Ascending aorta (tissue), 2 donors: ENCODE measurements around the gene RGS7. TPM values are rescaled to one million over a fixed set of nuclear protein-coding genes. Genes with fewer than 3 reads are reported as not detected.

ENCODE experiments used
- DNase-seq, 2 donors: peaks; one replicate each; pipeline ENCODE4 v3.0.0-alpha.2; 2019; ENCODE audit warnings: low spot score in 2 of 2
- H3K27ac ChIP-seq, 2 donors: fragments of 200-600 bp; sonication (generic); one replicate each; pipeline ENCODE4 v1.5.1; 2016 to 2017; ENCODE audit warnings: mild to moderate bottlenecking in 1 of 2
- H3K27me3 ChIP-seq: fragments of 200-600 bp; sonication (generic); one replicate; pipeline ENCODE4 v1.5.1; 2017
- H3K36me3 ChIP-seq, 2 donors: fragments of 200-600 bp; sonication (generic); one replicate each; pipeline ENCODE4 v1.5.1; 2016
- H3K4me1 ChIP-seq, 2 donors: fragments of 200-600 bp; sonication (generic); one replicate each; pipeline ENCODE4 v1.5.1; 2016 to 2017; ENCODE audit warnings: mild to moderate bottlenecking in 1 of 2
- H3K4me3 ChIP-seq, 2 donors: fragments of 200-600 bp; sonication (generic); one replicate each; pipeline ENCODE4 v1.5.1; 2016 to 2017; ENCODE audit warnings: mild to moderate bottlenecking in 1 of 2
- H3K9me3 ChIP-seq, 2 donors: fragments of 200-600 bp; sonication (generic); one replicate each; pipeline ENCODE4 v1.5.1; 2016
- intact Hi-C: fragments of 100-400 bp; cut with DNase I; formaldehyde crosslinking; loops from one replicate; pipeline ENCODE4 v1.15.1; 2023
- total RNA-seq: library from RNA; depleted of rRNA; stranded (reverse); fragments of >200 nt; gene quantifications from one replicate; pipeline ENCODE4 v1.1.0, GENCODE V29; 2016
- TF ChIP-seq, protein P1 (sequence below), 3 experiments: fragments of 200-600 bp in 2 of 3; fragments of 450-650 bp in 1 of 3; sonication (generic) in 2 of 3; IDR thresholded peaks; one replicate each; pipeline ENCODE4 v1.5.1; 2016 to 2019; ENCODE audit warnings: antibody characterized with exemption in 3 of 3, mild to moderate bottlenecking in 1 of 3, moderate library complexity in 1 of 3

RGS7 gene
- total RNA-seq, 1 donor from 2014 or later, result not detected

DNA sequence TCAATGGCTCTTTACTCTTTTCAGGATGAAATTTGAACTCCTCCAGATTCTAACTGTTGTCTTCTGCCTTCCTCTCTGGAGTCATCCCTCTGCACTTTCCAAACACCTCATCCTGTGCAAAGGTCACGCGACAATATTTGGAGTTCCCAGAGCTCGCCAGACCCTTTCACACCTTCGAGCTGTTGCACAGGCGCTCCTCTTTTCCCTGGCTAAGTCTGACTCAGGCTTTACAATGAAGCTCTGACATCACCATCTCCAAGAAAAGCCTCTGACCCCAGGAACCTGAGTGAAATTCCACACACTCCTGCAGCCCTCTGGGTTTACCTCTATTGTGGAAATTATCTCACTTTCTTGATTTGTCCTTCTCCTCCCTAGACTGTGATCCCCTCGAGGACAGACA is 270.3 kb downstream of the RGS7 start:
- intact Hi-C loops, result no loop called here
- Histone ChIP-seq H3K4me3 (no peak overlapping the region), H3K9me3 (no peaks in the 10 kb centered on the region), H3K36me3 (no peaks in the 10 kb centered on the region), H3K27me3 (no peaks in the 10 kb centered on the region), H3K27ac (no peak overlapping the region), H3K4me1 (no peaks in the 10 kb centered on the region)
- DNase-seq, result no peak
- TF ChIP-seq, protein P1, sequence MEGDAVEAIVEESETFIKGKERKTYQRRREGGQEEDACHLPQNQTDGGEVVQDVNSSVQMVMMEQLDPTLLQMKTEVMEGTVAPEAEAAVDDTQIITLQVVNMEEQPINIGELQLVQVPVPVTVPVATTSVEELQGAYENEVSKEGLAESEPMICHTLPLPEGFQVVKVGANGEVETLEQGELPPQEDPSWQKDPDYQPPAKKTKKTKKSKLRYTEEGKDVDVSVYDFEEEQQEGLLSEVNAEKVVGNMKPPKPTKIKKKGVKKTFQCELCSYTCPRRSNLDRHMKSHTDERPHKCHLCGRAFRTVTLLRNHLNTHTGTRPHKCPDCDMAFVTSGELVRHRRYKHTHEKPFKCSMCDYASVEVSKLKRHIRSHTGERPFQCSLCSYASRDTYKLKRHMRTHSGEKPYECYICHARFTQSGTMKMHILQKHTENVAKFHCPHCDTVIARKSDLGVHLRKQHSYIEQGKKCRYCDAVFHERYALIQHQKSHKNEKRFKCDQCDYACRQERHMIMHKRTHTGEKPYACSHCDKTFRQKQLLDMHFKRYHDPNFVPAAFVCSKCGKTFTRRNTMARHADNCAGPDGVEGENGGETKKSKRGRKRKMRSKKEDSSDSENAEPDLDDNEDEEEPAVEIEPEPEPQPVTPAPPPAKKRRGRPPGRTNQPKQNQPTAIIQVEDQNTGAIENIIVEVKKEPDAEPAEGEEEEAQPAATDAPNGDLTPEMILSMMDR (IDR thresholded peaks at IDR 0.05), result no peak

DNA sequence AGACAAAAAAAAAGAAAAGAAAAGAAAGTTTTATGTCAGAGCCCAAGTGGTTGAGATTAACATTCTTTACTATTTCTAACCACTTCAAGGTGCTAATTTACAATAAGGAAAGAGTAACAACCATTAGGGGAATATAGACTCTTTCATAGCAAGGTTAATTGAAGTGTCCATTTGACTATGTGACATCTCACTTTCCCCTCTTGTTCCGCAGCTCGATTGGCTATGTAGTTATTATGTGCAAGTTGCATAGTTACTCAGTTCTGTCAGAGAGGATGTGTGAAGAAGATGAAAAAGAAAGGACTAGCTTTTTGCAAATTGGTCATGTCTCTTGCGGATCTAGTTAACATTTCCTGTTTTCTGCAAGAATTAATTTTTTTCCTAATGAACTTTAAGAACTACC is 273.7 kb downstream of the RGS7 start:
- TF ChIP-seq, protein P1 (IDR thresholded peaks at IDR 0.05), result no peak
- no peaks in the 10 kb centered on the region for H3K36me3 ChIP-seq
- no peaks in the 10 kb centered on the region for H3K4me1 ChIP-seq
- no peak for DNase-seq
- H3K9me3 ChIP-seq, result no peaks in the 10 kb centered on the region
- no peak overlapping the region for H3K4me3 ChIP-seq
- no peaks in the 10 kb centered on the region for H3K27me3 ChIP-seq
- intact Hi-C loops, result no loop called here
- no peak overlapping the region for H3K27ac ChIP-seq

DNA sequence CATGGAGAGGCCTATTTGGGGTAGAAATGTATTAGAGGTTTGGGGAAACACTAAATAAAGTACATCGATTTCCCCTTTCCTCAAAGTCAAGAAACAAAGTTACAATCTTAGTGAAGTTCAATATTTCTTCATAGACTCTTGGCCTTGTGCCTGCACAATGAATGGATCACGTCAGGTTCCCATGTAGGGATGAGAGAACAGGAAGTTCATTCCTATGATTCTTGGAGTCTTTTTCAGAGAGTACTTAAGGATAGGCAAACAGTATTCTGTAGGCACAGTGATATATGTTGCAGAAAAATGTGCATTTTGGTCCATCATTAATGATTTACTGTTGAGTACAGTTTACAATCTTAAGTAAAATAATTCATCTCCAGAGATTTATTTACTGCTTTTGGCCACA is 275.5 kb downstream of the RGS7 start:
- no peak for DNase-seq
- H3K27me3 ChIP-seq, result no peaks in the 10 kb centered on the region
- H3K27ac ChIP-seq, result no peak overlapping the region
- intact Hi-C loops, result no loop called here
- H3K4me3 ChIP-seq, result no peak overlapping the region
- no peaks in the 10 kb centered on the region for H3K36me3 ChIP-seq
- TF ChIP-seq, protein P1 (IDR thresholded peaks at IDR 0.05), result no peak
- H3K9me3 ChIP-seq, result no peaks in the 10 kb centered on the region
- no peaks in the 10 kb centered on the region for H3K4me1 ChIP-seq

DNA sequence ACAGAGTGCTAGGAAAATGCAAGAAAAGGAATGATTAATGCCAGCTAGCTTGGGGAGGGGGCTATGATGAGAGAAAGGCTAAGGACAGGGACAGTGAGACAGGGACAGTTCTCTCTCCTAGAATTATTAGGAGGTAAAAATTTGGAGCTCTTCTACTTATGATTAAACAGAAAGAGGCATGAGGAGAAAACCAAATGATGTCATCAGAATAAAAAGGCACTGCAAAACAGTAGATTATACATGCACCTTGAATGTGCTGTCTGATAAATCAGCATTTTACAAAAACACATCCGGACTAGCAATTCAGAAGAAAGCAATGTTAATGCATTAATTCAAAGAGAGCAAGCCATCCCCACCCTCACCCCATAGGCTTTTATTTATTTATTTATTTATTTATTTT is 277.5 kb downstream of the RGS7 start:
- H3K9me3 ChIP-seq, result no peaks in the 10 kb centered on the region
- no peak overlapping the region for H3K4me3 ChIP-seq
- H3K36me3 ChIP-seq, result no peaks in the 10 kb centered on the region
- H3K27me3 ChIP-seq, result no peaks in the 10 kb centered on the region
- no peak for DNase-seq
- intact Hi-C loops, result no loop called here
- TF ChIP-seq, protein P1 (IDR thresholded peaks at IDR 0.05), result no peak
- no peaks in the 10 kb centered on the region for H3K4me1 ChIP-seq
- no peak overlapping the region for H3K27ac ChIP-seq

DNA sequence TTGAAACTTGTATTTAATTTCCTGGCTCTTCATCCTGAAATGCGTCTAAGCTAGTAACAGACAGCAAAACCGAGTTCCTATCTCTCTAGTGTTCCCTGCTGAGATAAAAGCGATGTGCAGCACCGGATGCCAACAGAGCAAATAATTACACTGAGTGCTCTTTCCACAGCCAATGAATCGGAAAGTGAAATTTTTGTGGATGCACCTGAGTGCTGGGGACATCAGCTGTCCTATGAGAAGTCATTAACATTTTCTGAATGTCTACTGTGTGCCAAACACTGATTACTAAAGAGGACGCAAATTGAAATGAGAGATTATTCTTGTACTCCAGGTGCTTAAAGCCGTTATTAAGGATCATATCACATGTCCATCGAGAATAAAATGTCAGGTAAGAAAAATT is 278.0 kb downstream of the RGS7 start:
- DNase-seq, result no peak
- H3K36me3 ChIP-seq, result no peaks in the 10 kb centered on the region
- intact Hi-C loops, result no loop called here
- no peak overlapping the region for H3K4me3 ChIP-seq
- H3K9me3 ChIP-seq, result no peaks in the 10 kb centered on the region
- no peaks in the 10 kb centered on the region for H3K4me1 ChIP-seq
- TF ChIP-seq, protein P1 (IDR thresholded peaks at IDR 0.05), result no peak
- H3K27ac ChIP-seq, result no peak overlapping the region
- H3K27me3 ChIP-seq, result no peaks in the 10 kb centered on the region
